Liver (tissue), 9 donors: ENCODE data around the gene OTOGL. TPM values are rescaled to one million over a fixed set of nuclear protein-coding genes. Genes with fewer than 3 reads are reported as not detected.

ENCODE experiments used
- DNase-seq: peaks from one replicate; pipeline ENCODE4 v3.0.0-alpha.2; 2017; ENCODE audit warnings: low spot score
- H3K27ac ChIP-seq, 2 donors: one replicate each; pipeline ENCODE4 v1.7.0; 2013; ENCODE audit warnings: inconsistent platforms in 2 of 2, low read length in 2 of 2, control low read depth in 1 of 2, low read depth in 1 of 2, mild to moderate bottlenecking in 1 of 2
- H3K27me3 ChIP-seq, 4 donors: one replicate each; pipeline versions ENCODE4 v1.6.1 to v1.7.0; 2013; ENCODE audit warnings: low read length in 3 of 4, inconsistent platforms in 1 of 4, mild to moderate bottlenecking in 1 of 4, moderate library complexity in 1 of 4; ENCODE audit not compliant: control insufficient read depth in 4 of 4, insufficient read depth in 4 of 4
- H3K36me3 ChIP-seq, 4 donors: one replicate each; pipeline versions ENCODE4 v1.6.1 to v1.7.0; 2013; ENCODE audit warnings: low read length in 3 of 4, mild to moderate bottlenecking in 3 of 4, low read depth in 1 of 4, moderate library complexity in 1 of 4; ENCODE audit not compliant: control insufficient read depth in 4 of 4, insufficient read depth in 3 of 4
- H3K4me1 ChIP-seq, 4 donors: one replicate each; pipeline versions ENCODE4 v1.6.1 to v1.7.0; 2013; ENCODE audit warnings: low read length in 3 of 4, mild to moderate bottlenecking in 3 of 4, moderate library complexity in 1 of 4; ENCODE audit not compliant: control insufficient read depth in 4 of 4, insufficient read depth in 4 of 4
- H3K4me3 ChIP-seq, 3 donors: one replicate each; pipeline versions ENCODE4 v1.6.1 to v1.7.0; 2013; ENCODE audit warnings: low read length in 3 of 3, control low read depth in 1 of 3, low read depth in 1 of 3, mild to moderate bottlenecking in 1 of 3
- H3K9ac ChIP-seq, 2 donors: one replicate each; pipeline ENCODE4 v1.7.0; 2013; ENCODE audit warnings: low read length in 2 of 2, mild to moderate bottlenecking in 2 of 2, moderate library complexity in 2 of 2, control low read depth in 1 of 2, low read depth in 1 of 2
- H3K9me3 ChIP-seq, 4 donors: one replicate each; pipeline versions ENCODE4 v1.6.1 to v1.7.0; 2013; ENCODE audit warnings: low read length in 3 of 4; ENCODE audit not compliant: control insufficient read depth in 4 of 4
- ATF3 ChIP-seq: IDR thresholded peaks from 2 replicates; pipeline ENCODE4 v1.6.1; 2016; ENCODE audit warnings: antibody characterized with exemption
- CTCF ChIP-seq: fragments of 150-350 bp; IDR thresholded peaks from 2 replicates; pipeline ENCODE4 v1.5.1; 2017; ENCODE audit warnings: improper control_type of control experiment, low read depth, low read length; ENCODE audit not compliant: missing input control
- EGR1 ChIP-seq, 2 donors: IDR thresholded peaks; 2 replicates each; pipeline ENCODE4 v1.6.1; 2016 to 2018; ENCODE audit warnings: antibody characterized with exemption in 2 of 2, low read depth in 2 of 2
- FOXA1 ChIP-seq: IDR thresholded peaks from 2 replicates; pipeline ENCODE4 v1.6.1; 2016; ENCODE audit warnings: antibody characterized with exemption
- FOXA2 ChIP-seq: IDR thresholded peaks from 2 replicates; pipeline ENCODE4 v1.6.1; 2016; ENCODE audit warnings: antibody characterized with exemption
- HNF4A ChIP-seq, 2 donors: conservative IDR thresholded peaks; 2 replicates each; pipeline ENCODE4 v1.6.1; 2016; ENCODE audit warnings: antibody characterized with exemption in 2 of 2, mild to moderate bottlenecking in 2 of 2
- JUND ChIP-seq, 2 donors: IDR thresholded peaks; 2 replicates each; pipeline ENCODE4 v1.6.1; 2016; ENCODE audit warnings: antibody characterized with exemption in 2 of 2
- NR2F2 ChIP-seq: IDR thresholded peaks from 2 replicates; pipeline ENCODE4 v1.6.1; 2016; ENCODE audit warnings: antibody characterized with exemption
- RAD21 ChIP-seq, 2 donors: IDR thresholded peaks; 2 replicates each; pipeline ENCODE4 v1.6.1; 2016; ENCODE audit warnings: antibody characterized with exemption in 2 of 2, mild to moderate bottlenecking in 2 of 2
- RXRA ChIP-seq, 2 donors: IDR thresholded peaks; 2 replicates each; pipeline ENCODE4 v1.6.1; 2017 to 2018; ENCODE audit warnings: antibody characterized with exemption in 2 of 2, mild to moderate bottlenecking in 1 of 2
- SP1 ChIP-seq: IDR thresholded peaks from 2 replicates; pipeline ENCODE4 v1.6.1; 2018; ENCODE audit warnings: antibody characterized with exemption, mild to moderate bottlenecking
- TAF1 ChIP-seq: conservative IDR thresholded peaks from 2 replicates; pipeline ENCODE4 v1.6.1; 2016; ENCODE audit warnings: antibody characterized with exemption, mild to moderate bottlenecking
- YY1 ChIP-seq: IDR thresholded peaks from 2 replicates; pipeline ENCODE4 v1.6.1; 2016; ENCODE audit warnings: antibody characterized with exemption, mild to moderate bottlenecking
- WGBS: extraction: QIAGEN DNeasy Blood & Tissue Kit; methylation state at CpG from one replicate; pipeline ENCODE4 v1.1.7; 2013; 5-methylcytosine and 5-hydroxymethylcytosine counted together
- polyA plus RNA-seq, 2 donors: library from polyadenylated mRNA; stranded (reverse) in 1 of 2; unstranded in 1 of 2; fragments of 200-250 nt in 1 of 2; fragments of >200 nt in 1 of 2; fragmentation: Nextera tagmentation in 1 of 2; extraction: Ambion mirVana in 1 of 2; gene quantifications; one replicate each; pipeline versions ENCODE4 v1.2.1 to v1.2.3, GENCODE V29; 2013 to 2015
- total RNA-seq, 2 donors: library from RNA; depleted of rRNA; stranded (reverse); fragments of >200 nt; gene quantifications; one replicate each; pipeline ENCODE4 v1.2.3, GENCODE V29; 2014
- TF ChIP-seq, protein P1 (sequence below): IDR thresholded peaks from 2 replicates; pipeline ENCODE4 v1.6.1; 2016; ENCODE audit warnings: antibody characterized with exemption
- TF ChIP-seq, protein P2 (sequence below): IDR thresholded peaks from 2 replicates; pipeline ENCODE4 v1.6.1; 2016; ENCODE audit warnings: antibody characterized with exemption, mild to moderate bottlenecking
- TF ChIP-seq, protein P3 (sequence below): IDR thresholded peaks from 2 replicates; pipeline ENCODE4 v1.6.1; 2016; ENCODE audit warnings: antibody characterized with exemption
- donor health status: healthy.
- donor health status: healthy.
- donor health status: healthy.
- donor health status: healthy.
- donor health status: healthy.

Gene OTOGL
- total and polyA plus RNA-seq, 4 donors, result 0.01 to 0.09 (median 0.08) TPM; not detected in 1

GRCh38 chr12:80176706-80177105, 77.4 kb downstream of the OTOGL start:
- no peak overlapping the region for H3K9ac ChIP-seq
- no peaks in the 10 kb centered on the region for H3K9me3 ChIP-seq
- no peaks in the 10 kb centered on the region for H3K4me1 ChIP-seq
- no peak overlapping the region for H3K27ac ChIP-seq
- 87% methylated on average over 2 of the region's 2 CpGs for WGBS
- H3K27me3 ChIP-seq, result no peaks in the 10 kb centered on the region
- TF ChIP-seq, protein P1, sequence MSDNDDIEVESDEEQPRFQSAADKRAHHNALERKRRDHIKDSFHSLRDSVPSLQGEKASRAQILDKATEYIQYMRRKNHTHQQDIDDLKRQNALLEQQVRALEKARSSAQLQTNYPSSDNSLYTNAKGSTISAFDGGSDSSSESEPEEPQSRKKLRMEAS, result no peak
- TF ChIP-seq, protein P2, sequence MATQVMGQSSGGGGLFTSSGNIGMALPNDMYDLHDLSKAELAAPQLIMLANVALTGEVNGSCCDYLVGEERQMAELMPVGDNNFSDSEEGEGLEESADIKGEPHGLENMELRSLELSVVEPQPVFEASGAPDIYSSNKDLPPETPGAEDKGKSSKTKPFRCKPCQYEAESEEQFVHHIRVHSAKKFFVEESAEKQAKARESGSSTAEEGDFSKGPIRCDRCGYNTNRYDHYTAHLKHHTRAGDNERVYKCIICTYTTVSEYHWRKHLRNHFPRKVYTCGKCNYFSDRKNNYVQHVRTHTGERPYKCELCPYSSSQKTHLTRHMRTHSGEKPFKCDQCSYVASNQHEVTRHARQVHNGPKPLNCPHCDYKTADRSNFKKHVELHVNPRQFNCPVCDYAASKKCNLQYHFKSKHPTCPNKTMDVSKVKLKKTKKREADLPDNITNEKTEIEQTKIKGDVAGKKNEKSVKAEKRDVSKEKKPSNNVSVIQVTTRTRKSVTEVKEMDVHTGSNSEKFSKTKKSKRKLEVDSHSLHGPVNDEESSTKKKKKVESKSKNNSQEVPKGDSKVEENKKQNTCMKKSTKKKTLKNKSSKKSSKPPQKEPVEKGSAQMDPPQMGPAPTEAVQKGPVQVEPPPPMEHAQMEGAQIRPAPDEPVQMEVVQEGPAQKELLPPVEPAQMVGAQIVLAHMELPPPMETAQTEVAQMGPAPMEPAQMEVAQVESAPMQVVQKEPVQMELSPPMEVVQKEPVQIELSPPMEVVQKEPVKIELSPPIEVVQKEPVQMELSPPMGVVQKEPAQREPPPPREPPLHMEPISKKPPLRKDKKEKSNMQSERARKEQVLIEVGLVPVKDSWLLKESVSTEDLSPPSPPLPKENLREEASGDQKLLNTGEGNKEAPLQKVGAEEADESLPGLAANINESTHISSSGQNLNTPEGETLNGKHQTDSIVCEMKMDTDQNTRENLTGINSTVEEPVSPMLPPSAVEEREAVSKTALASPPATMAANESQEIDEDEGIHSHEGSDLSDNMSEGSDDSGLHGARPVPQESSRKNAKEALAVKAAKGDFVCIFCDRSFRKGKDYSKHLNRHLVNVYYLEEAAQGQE, result no peak
- TF ChIP-seq YY1 (no peak), RAD21 (IDR thresholded peaks at IDR 0.05) (no peak), NR2F2 (no peak), RXRA (IDR thresholded peaks at IDR 0.05) (no peak), CTCF (no peak), ATF3 (no peak), FOXA2 (no peak), JUND (IDR thresholded peaks at IDR 0.05) (no peak), FOXA1 (no peak), EGR1 (IDR thresholded peaks at IDR 0.05; ENCODE audit: low read depth in 2 of 2) (no peak), TAF1 (no peak)
- TF ChIP-seq, protein P3, sequence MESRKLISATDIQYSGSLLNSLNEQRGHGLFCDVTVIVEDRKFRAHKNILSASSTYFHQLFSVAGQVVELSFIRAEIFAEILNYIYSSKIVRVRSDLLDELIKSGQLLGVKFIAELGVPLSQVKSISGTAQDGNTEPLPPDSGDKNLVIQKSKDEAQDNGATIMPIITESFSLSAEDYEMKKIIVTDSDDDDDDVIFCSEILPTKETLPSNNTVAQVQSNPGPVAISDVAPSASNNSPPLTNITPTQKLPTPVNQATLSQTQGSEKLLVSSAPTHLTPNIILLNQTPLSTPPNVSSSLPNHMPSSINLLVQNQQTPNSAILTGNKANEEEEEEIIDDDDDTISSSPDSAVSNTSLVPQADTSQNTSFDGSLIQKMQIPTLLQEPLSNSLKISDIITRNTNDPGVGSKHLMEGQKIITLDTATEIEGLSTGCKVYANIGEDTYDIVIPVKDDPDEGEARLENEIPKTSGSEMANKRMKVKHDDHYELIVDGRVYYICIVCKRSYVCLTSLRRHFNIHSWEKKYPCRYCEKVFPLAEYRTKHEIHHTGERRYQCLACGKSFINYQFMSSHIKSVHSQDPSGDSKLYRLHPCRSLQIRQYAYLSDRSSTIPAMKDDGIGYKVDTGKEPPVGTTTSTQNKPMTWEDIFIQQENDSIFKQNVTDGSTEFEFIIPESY, result no peak
- H3K36me3 ChIP-seq, result no peaks in the 10 kb centered on the region
- H3K4me3 ChIP-seq, result no peak overlapping the region
- DNase-seq, result no peak

GRCh38 chr12:80178846-80179245, 79.5 kb downstream of the OTOGL start:
- no peaks in the 10 kb centered on the region for H3K36me3 ChIP-seq
- no peak overlapping the region for H3K27ac ChIP-seq
- no peaks in the 10 kb centered on the region for H3K4me1 ChIP-seq
- no peaks in the 10 kb centered on the region for H3K9me3 ChIP-seq
- H3K4me3 ChIP-seq, result no peak overlapping the region
- H3K27me3 ChIP-seq, result no peaks in the 10 kb centered on the region
- no peak for DNase-seq
- 60% methylated on average over 3 of the region's 3 CpGs for WGBS
- no peak overlapping the region for H3K9ac ChIP-seq
- TF ChIP-seq, protein P3, result no peak
- TF ChIP-seq TAF1 (no peak), CTCF (no peak), SP1 (no peak), YY1 (no peak), HNF4A (conservative IDR thresholded peaks at IDR 0.05) (no peak)
- TF ChIP-seq, protein P1, result no peak
